ENCODE data around the gene DUOXA2.

DNA sequence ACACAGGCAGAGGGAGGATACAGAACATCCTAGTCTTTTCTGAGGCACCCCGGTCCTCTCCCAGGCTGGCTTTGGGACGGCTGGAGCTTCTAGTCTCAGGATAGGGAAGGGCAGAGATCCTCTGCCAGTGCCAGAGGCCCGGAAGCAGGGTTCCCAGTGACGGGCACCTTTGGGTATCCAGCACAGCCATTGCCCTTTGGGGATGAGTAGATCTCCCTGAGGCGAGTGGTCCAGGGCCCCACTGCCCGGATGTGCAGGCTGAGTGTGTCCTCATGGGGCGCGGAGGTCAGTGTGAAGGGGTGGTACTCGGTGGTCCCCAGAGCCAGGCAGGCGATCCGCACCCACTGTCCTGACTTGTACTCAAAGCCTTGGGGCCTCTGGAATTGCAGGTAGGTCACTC lies 18.5 kb upstream of the DUOXA2 start:
- TF ChIP-seq, protein P1, sequence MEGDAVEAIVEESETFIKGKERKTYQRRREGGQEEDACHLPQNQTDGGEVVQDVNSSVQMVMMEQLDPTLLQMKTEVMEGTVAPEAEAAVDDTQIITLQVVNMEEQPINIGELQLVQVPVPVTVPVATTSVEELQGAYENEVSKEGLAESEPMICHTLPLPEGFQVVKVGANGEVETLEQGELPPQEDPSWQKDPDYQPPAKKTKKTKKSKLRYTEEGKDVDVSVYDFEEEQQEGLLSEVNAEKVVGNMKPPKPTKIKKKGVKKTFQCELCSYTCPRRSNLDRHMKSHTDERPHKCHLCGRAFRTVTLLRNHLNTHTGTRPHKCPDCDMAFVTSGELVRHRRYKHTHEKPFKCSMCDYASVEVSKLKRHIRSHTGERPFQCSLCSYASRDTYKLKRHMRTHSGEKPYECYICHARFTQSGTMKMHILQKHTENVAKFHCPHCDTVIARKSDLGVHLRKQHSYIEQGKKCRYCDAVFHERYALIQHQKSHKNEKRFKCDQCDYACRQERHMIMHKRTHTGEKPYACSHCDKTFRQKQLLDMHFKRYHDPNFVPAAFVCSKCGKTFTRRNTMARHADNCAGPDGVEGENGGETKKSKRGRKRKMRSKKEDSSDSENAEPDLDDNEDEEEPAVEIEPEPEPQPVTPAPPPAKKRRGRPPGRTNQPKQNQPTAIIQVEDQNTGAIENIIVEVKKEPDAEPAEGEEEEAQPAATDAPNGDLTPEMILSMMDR (IDR thresholded peaks at IDR 0.05): no peak
- TF ChIP-seq POLR2A (IDR thresholded peaks at IDR 0.05): no peak

Measured in testis (tissue), 2 donors.